K562 treated with DMSO at 1 percent for 48 hours (cell line): Measurements from ENCODE around the gene SLC25A28. TPM values are rescaled to one million over a fixed set of nuclear protein-coding genes. Genes with fewer than 3 reads are reported as not detected.

Experiments used
- total RNA-seq: library from RNA; unstranded; fragments of 300-600 nt; gene quantifications from 2 replicates; pipeline ENCODE4 v1.2.3, GENCODE V29; 2022; ENCODE audit warnings: low replicate concordance; ENCODE audit errors: extremely low read depth

The SLC25A28 gene, protein sequence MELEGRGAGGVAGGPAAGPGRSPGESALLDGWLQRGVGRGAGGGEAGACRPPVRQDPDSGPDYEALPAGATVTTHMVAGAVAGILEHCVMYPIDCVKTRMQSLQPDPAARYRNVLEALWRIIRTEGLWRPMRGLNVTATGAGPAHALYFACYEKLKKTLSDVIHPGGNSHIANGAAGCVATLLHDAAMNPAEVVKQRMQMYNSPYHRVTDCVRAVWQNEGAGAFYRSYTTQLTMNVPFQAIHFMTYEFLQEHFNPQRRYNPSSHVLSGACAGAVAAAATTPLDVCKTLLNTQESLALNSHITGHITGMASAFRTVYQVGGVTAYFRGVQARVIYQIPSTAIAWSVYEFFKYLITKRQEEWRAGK
- not detected in 2 replicates for total RNA-seq

DNA sequence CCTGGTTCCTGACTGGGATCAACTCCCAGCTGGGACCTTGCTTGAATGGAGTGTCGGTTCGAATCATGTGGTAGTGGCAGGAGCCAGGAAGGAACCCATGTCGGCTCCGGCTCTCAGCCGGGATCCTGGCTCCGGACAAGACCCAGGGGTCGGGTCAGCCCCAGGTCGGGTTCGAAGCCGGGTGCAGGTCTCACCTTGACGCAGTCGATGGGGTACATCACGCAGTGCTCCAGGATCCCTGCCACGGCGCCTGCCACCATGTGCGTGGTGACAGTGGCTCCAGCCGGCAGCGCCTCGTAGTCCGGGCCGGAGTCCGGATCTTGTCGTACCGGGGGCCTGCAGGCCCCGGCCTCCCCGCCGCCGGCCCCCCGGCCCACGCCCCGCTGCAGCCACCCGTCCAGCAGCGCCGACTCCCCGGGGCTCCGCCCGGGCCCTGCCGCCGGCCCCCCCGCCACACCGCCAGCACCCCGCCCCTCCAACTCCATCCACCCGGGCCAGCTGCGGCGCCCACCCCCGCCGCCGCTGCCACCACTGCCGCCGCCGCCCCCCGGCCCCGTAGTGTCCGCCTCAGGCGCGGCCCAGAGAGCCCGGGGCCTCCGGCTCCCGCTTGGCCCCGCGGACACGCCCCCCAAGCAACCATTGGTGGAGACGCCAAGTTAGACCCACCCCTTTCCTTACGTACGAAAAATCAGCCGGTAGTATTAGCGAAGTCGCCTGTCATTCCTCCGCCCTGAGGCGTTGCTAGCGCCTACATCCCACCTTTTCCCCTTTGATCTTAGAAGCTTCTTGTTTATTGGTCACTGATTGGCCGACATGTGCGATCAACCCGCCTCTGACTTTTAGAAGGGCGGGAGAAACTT lies at the start of gene SLC25A28:
Gene SLC25A28 (minus strand): TSS at position 589 of the 860 bp plus-strand sequence. CDS start 104 bp downstream, at position 485.

DNA sequence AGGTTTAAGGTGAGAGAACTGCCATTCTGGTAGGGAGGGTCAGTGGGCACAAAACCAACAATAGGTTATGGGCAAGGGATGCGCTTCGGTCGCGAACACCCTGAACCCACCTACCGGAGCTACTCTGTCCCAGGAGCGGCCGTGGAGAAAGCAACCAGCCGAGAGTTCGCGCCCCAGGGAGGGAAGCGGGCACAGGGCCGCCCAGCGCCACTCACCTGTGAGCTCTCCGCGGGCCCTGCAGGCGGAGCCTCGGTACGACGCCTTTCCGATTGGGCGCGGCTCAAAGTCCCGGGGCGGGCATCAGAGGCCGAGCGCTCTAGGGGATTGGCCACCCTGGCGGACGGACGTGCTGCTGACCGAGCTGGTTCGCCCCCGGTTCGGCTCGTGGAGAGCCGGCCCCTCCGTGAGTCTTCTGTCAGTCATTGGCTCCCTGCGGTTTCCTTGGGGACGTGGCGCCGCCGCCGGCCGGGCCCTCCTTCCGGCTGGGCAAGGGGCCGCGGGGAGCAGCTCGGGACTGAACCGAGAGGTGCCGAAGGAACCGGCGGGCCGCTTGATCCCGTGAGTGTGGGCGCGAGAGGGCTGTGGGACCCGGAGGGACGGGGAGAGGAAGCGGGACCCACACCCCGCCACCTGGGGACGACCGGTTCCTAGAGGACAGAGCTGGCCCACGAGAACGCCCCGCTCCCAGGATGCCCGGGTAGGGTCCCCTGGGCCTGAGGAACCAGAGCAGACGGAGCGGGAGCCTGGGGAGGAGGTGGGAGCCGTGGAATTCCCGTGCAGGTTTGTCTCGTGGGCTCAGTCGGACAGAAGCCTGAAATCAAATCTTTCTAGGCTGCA lies 39.0 kb upstream of the SLC25A28 start, which contains the start of gene ENTPD7:
Gene ENTPD7 (plus strand): TSS at position 479 of the 837 bp plus-strand sequence. CDS start 448 bp downstream, outside the sequence.

Other genes with a start within 250 kb of the SLC25A28 start
- not detected in 2 replicates for gene GOT1, start 189.8 kb downstream of the SLC25A28 start, total RNA-seq
- gene NKX2-3, start 87.5 kb downstream of the SLC25A28 start, total RNA-seq, result not detected in 2 replicates
- gene ENTPD7, start 39.1 kb upstream of the SLC25A28 start, total RNA-seq, result not detected in 2 replicates
- gene COX15, start 111.7 kb upstream of the SLC25A28 start, total RNA-seq, result not detected in 2 replicates
- not detected in 2 replicates for gene CUTC, start 111.8 kb upstream of the SLC25A28 start, total RNA-seq
- not detected in 2 replicates for gene ABCC2, start 162.2 kb upstream of the SLC25A28 start, total RNA-seq